ENCODE measurements around the gene TMEM132A.
A peak's percentile ranks its signal among the peaks of the same experiment; 100 is the strongest.

Gene TMEM132A

GRCh38 chr11:60924110-60924905 lies at the start of gene TMEM132A:
TSS of gene TMEM132A (plus strand) at chr11:60924460. CDS start at chr11:60924634, 174 bp downstream.
- peak within 1 kb of the TSS; percentile 70 for H3K27ac ChIP-seq
- TF ChIP-seq CTCF (conservative IDR thresholded peaks at IDR 0.05; ENCODE audit: low read depth) = no peak
- DNase-seq (ENCODE audit: low spot score) = peak; percentile 93
- ChIA-PET CTCF (interaction anchor here (0.6 to 1.5 kb wide), 2 partner anchors 11 to 12 kb away, joined by 3 to 4 read pairs; no protein-coding TSS in a partner anchor), POLR2A (ENCODE audit: low non-redundant PET) (interaction anchor here (0.6 kb wide), 1 partner anchor 126 kb away, joined by 3 read pairs; no protein-coding TSS in a partner anchor)

- ChIA-PET POLR2A (ENCODE audit: low non-redundant PET) (no interaction called here), CTCF (interaction anchor here (0.5 to 0.9 kb wide), 3 partner anchors 23 to 995 kb away, joined by 3 to 4 read pairs (median 3); no protein-coding TSS in a partner anchor)
- H3K27ac ChIP-seq = no peak overlapping the region
These were observed 48.7 kb upstream of the TMEM132A start for GRCh38 chr11:60875366-60876167.

GRCh38 chr11:60876168-60876485 lies 48.1 kb upstream of the TMEM132A start:
- DNase-seq (ENCODE audit: low spot score) = no peak
- ChIA-PET CTCF (interaction anchor here (0.5 kb wide), 1 partner anchor 996 kb away, joined by 3 read pairs; no protein-coding TSS in a partner anchor), POLR2A (ENCODE audit: low non-redundant PET) (no interaction called here)
- no peak overlapping the region for H3K27ac ChIP-seq
- TF ChIP-seq CTCF (conservative IDR thresholded peaks at IDR 0.05; ENCODE audit: low read depth) = no peak

More at GRCh38 chr11:60875366-60876167, 48.7 kb upstream of the TMEM132A start:
- no peak for TF ChIP-seq CTCF (conservative IDR thresholded peaks at IDR 0.05; ENCODE audit: low read depth)
- DNase-seq (ENCODE audit: low spot score) = no peak

GRCh38 chr11:60878245-60879101 lies 45.8 kb upstream of the TMEM132A start:
- ChIA-PET POLR2A (ENCODE audit: low non-redundant PET) (no interaction called here), CTCF (interaction anchor here (0.7 to 2.0 kb wide), 3 partner anchors 20 to 114 kb away, joined by 3 to 10 read pairs (median 5); no protein-coding TSS in a partner anchor)
- DNase-seq (ENCODE audit: low spot score) = no peak
- H3K27ac ChIP-seq = no peak overlapping the region
- TF ChIP-seq CTCF (conservative IDR thresholded peaks at IDR 0.05; ENCODE audit: low read depth) = no peak

GRCh38 chr11:60879104-60879503 lies 45.2 kb upstream of the TMEM132A start:
- ChIA-PET POLR2A (ENCODE audit: low non-redundant PET) (no interaction called here), CTCF (interaction anchor here (0.7 to 2.0 kb wide), 2 partner anchors 48 to 115 kb away, joined by 5 to 10 read pairs; no protein-coding TSS in a partner anchor)
- no peak overlapping the region for H3K27ac ChIP-seq

More at GRCh38 chr11:60879104-60879503, 45.2 kb upstream of the TMEM132A start:
- no peak for TF ChIP-seq CTCF (conservative IDR thresholded peaks at IDR 0.05; ENCODE audit: low read depth)
- no peak for DNase-seq (ENCODE audit: low spot score)
